HCT116 (cell line): ENCODE measurements around the gene SEC22A. TPM values are rescaled to one million over a fixed set of nuclear protein-coding genes. Genes with fewer than 3 reads are reported as not detected.

Experiments used
- ATAC-seq: fragments of 200-7000 bp; cut with Tn5 transposase; 2 replicates; pipeline ENCODE4 v1.9.1; 2020; ENCODE audit warnings: mild to moderate bottlenecking, moderate library complexity
- BruUV-seq: library from RNA; stranded (reverse); fragments of 400-500 nt; replicated peaks from 2 replicates; lab custom pipeline; 2021; lab: Mats Ljungman, UMichigan
- CTCF ChIA-PET: fragments of 300-600 bp; sonication (Branson Sonifier 250); formaldehyde crosslinking; loops from one replicate; lab custom pipeline; 2021; ENCODE audit warnings: antibody characterized with exemption; lab: Charles Lee
- POLR2A ChIA-PET: fragments of 300-600, 350-600 bp; sonication (Branson Sonifier 250); formaldehyde crosslinking; loops from one replicate; lab custom pipeline; 2021; ENCODE audit warnings: antibody characterized with exemption; lab: Charles Lee
- RAD21 ChIA-PET, 2 experiments: fragments of 300-600 bp; sonication (Branson Sonifier 250); formaldehyde crosslinking; loops; one replicate each; lab custom pipeline; 2023; ENCODE audit warnings: low total read pairs in 2 of 2; ENCODE audit not compliant: uncharacterized antibody in 2 of 2, unreplicated experiment in 2 of 2, low non-redundant PET in 1 of 2; lab: Charles Lee
- DNase-seq: peaks from one replicate; pipeline ENCODE4 v3.0.0-alpha.2; 2010; ENCODE audit warnings: low read depth, low spot score
- H2AFZ ChIP-seq: fragments of 200-600 bp; shearing (Covaris generic), sonication (generic); 2 replicates; pipeline ENCODE4 v1.6.1; 2017; ENCODE audit warnings: low read depth, mixed run types, mixed read lengths, antibody characterized with exemption, low read length; ENCODE audit not compliant: poor library complexity, severe bottlenecking
- H3K27ac ChIP-seq: 2 replicates; pipeline ENCODE4 v1.5.1; 2012; ENCODE audit warnings: low read depth, low read length
- H3K27me3 ChIP-seq: fragments of 200-600 bp; sonication (generic); 2 replicates; pipeline ENCODE4 v1.6.1; 2016; ENCODE audit warnings: mixed run types, low read length, mixed read lengths; ENCODE audit not compliant: insufficient read depth
- H3K36me3 ChIP-seq, 2 experiments: fragments of 200-500 bp in 1 of 2; fragments of 200-600 bp in 1 of 2; sonication (Bioruptor generic) in 1 of 2; sonication (generic) in 1 of 2; 2 replicates each; pipeline versions ENCODE4 v1.5.1 to v1.6.1; 2014 to 2016; ENCODE audit warnings: low read length in 2 of 2, inconsistent platforms in 1 of 2, mixed read lengths in 1 of 2, mixed run types in 1 of 2; ENCODE audit not compliant: insufficient read depth in 2 of 2, control insufficient read depth in 1 of 2
- H3K4me1 ChIP-seq, 2 experiments: fragments of 200-600 bp in 1 of 2; sonication (generic) in 1 of 2; 2 replicates each; pipeline versions ENCODE4 v1.5.1 to v1.6.1; 2012 to 2017; ENCODE audit warnings: low read length in 2 of 2, inconsistent platforms in 1 of 2, mild to moderate bottlenecking in 1 of 2, mixed read lengths in 1 of 2, mixed run types in 1 of 2, moderate library complexity in 1 of 2; ENCODE audit not compliant: insufficient read depth in 2 of 2, control insufficient read depth in 1 of 2
- H3K4me2 ChIP-seq: fragments of 200-600 bp; sonication (generic); 2 replicates; pipeline ENCODE4 v1.6.1; 2017; ENCODE audit warnings: mixed run types, low read length, mixed read lengths
- H3K4me3 ChIP-seq, 2 experiments: fragments of 200-600 bp in 1 of 2; sonication (generic) in 1 of 2; replicated peaks in 1 of 2; 2 replicates each; pipeline ENCODE4 v1.5.1; 2011 to 2016; ENCODE audit warnings: low read length in 2 of 2, control low read depth in 1 of 2, low read depth in 1 of 2, mild to moderate bottlenecking in 1 of 2, mixed read lengths in 1 of 2, mixed run types in 1 of 2
- H3K79me2 ChIP-seq: fragments of 200-600 bp; sonication (generic); 2 replicates; pipeline ENCODE4 v1.6.1; 2017; ENCODE audit warnings: mild to moderate bottlenecking, mixed run types, low read length, moderate library complexity, mixed read lengths; ENCODE audit not compliant: insufficient read depth
- H3K9ac ChIP-seq: fragments of 200-600 bp; sonication (generic); 2 replicates; pipeline ENCODE4 v1.6.1; 2016; ENCODE audit warnings: low read length, mixed read lengths
- H3K9me2 ChIP-seq: fragments of 200-600 bp; sonication (generic), shearing (Covaris generic); 2 replicates; pipeline ENCODE4 v1.6.1; 2017; ENCODE audit warnings: mixed run types, mild to moderate bottlenecking, moderate library complexity; ENCODE audit not compliant: insufficient read depth
- H3K9me3 ChIP-seq, 2 experiments: fragments of 200-500 bp in 1 of 2; fragments of 200-600 bp in 1 of 2; sonication (Bioruptor generic) in 1 of 2; sonication (generic) in 1 of 2; 2 replicates each; pipeline ENCODE4 v1.6.1; 2014 to 2017; ENCODE audit warnings: low read length in 2 of 2, mixed read lengths in 2 of 2, inconsistent platforms in 1 of 2, low read depth in 1 of 2, mild to moderate bottlenecking in 1 of 2, mixed run types in 1 of 2, moderate library complexity in 1 of 2; ENCODE audit not compliant: control insufficient read depth in 1 of 2, insufficient read depth in 1 of 2
- H4K20me1 ChIP-seq: fragments of 200-600 bp; sonication (generic), shearing (Covaris generic); 2 replicates; pipeline ENCODE4 v1.6.1; 2017; ENCODE audit warnings: mixed run types, mild to moderate bottlenecking, moderate library complexity; ENCODE audit not compliant: insufficient read depth
- CEBPB ChIP-seq: IDR thresholded peaks from 2 replicates; pipeline ENCODE4 v1.6.1; 2012; ENCODE audit warnings: low read depth
- CTCF ChIP-seq, 3 experiments: fragments of 200-600 bp in 1 of 3; sonication (generic) in 1 of 3; IDR thresholded peaks in 2 of 3; conservative IDR thresholded peaks in 1 of 3; 2 replicates each; pipeline ENCODE4 v1.5.1; 2012 to 2017; ENCODE audit warnings: low read depth in 2 of 3, low read length in 2 of 3, antibody characterized with exemption in 1 of 3, borderline replicate concordance in 1 of 3, control low read depth in 1 of 3, mild to moderate bottlenecking in 1 of 3, mixed read lengths in 1 of 3, mixed run types in 1 of 3, moderate library complexity in 1 of 3; ENCODE audit not compliant: insufficient read depth in 1 of 3
- EGR1 ChIP-seq: IDR thresholded peaks from 2 replicates; pipeline ENCODE4 v1.6.1; 2012; ENCODE audit warnings: low read depth
- EZH2 ChIP-seq: fragments of 200-600 bp; sonication (generic); IDR thresholded peaks from 2 replicates; pipeline ENCODE4 v1.6.1; 2017; ENCODE audit warnings: antibody characterized with exemption, mixed run types
- EZH2phosphoT487 ChIP-seq: fragments of 200-600 bp; IDR thresholded peaks from 2 replicates; pipeline ENCODE4 v1.6.1; 2018; ENCODE audit warnings: antibody characterized with exemption, borderline replicate concordance
- JUND ChIP-seq: IDR thresholded peaks from 2 replicates; pipeline ENCODE4 v1.6.1; 2012
- MAX ChIP-seq: IDR thresholded peaks from 2 replicates; pipeline ENCODE4 v1.6.1; 2012
- POLR2A ChIP-seq: IDR thresholded peaks from 2 replicates; pipeline ENCODE4 v1.7.0; 2011; ENCODE audit warnings: borderline replicate concordance; ENCODE audit not compliant: insufficient read depth, insufficient read length; ENCODE audit errors: extremely low read depth
- POLR2AphosphoS5 ChIP-seq: IDR thresholded peaks from 2 replicates; pipeline ENCODE4 v1.6.1; 2011; ENCODE audit warnings: mild to moderate bottlenecking, low read depth, low read length, moderate library complexity
- RAD21 ChIP-seq: IDR thresholded peaks from 2 replicates; pipeline ENCODE4 v1.6.1; 2012; ENCODE audit warnings: low read depth, mild to moderate bottlenecking
- REST ChIP-seq: IDR thresholded peaks from 2 replicates; pipeline ENCODE4 v1.6.1; 2012; ENCODE audit warnings: low read depth
- SIN3A ChIP-seq: IDR thresholded peaks from 2 replicates; pipeline ENCODE4 v1.6.1; 2012; ENCODE audit warnings: low read depth
- SP1 ChIP-seq: IDR thresholded peaks from 2 replicates; pipeline ENCODE4 v1.6.1; 2012; ENCODE audit warnings: low read depth
- TCF7L2 ChIP-seq: IDR thresholded peaks from 2 replicates; pipeline ENCODE4 v1.7.0; 2011; ENCODE audit warnings: borderline replicate concordance, inconsistent platforms; ENCODE audit not compliant: insufficient read depth, insufficient read length; ENCODE audit errors: extremely low read depth
- ZBTB33 ChIP-seq: IDR thresholded peaks from 2 replicates; pipeline ENCODE4 v1.6.1; 2011; ENCODE audit warnings: mild to moderate bottlenecking, low read length, moderate library complexity; ENCODE audit not compliant: insufficient replicate concordance; ENCODE audit errors: extremely low read depth
- ZNF274 ChIP-seq: fragments of 200-500 bp; sonication (Bioruptor generic); IDR thresholded peaks from 2 replicates; pipeline ENCODE4 v1.6.1; 2014; ENCODE audit warnings: mild to moderate bottlenecking, low read depth, low read length, inconsistent platforms
- intact Hi-C: fragments of 100-400 bp; cut with micrococcal nuclease; formaldehyde crosslinking; loops from 2 replicates; pipeline ENCODE4 v1.10.0; 2022
- total RNA-seq: library from RNA; stranded (reverse); gene quantifications from one replicate; pipeline ENCODE4 v1.2.1, GENCODE V29; 2021; ENCODE audit not compliant: unreplicated experiment

Gene SEC22A
- total RNA-seq, 1 experiment from 2014 or later = 10.6 TPM

GRCh38 chr3:123317716-123318115, 116.0 kb downstream of the SEC22A start:
- H3K9me2 ChIP-seq = no peaks in the 10 kb centered on the region
- H4K20me1 ChIP-seq = no peaks in the 10 kb centered on the region
- peaks cover 33% of the 10 kb centered on the region for H3K27me3 ChIP-seq
- no peak overlapping the region for H3K27ac ChIP-seq
- RAD21 ChIA-PET = no interaction called here
- DNase-seq (no peak), ATAC-seq (no peak)
- H3K4me3 ChIP-seq = no peak overlapping the region
- POLR2A ChIA-PET = no interaction called here
- no peaks in the 10 kb centered on the region for H3K36me3 ChIP-seq
- H3K9me3 ChIP-seq = no peaks in the 10 kb centered on the region
- no peak for TF ChIP-seq JUND
- no peak for TF ChIP-seq ZBTB33
- TF ChIP-seq EZH2phosphoT487 = no peak
- no peak for TF ChIP-seq POLR2AphosphoS5
- no peak for TF ChIP-seq SIN3A
- no peak for TF ChIP-seq RAD21
- no peak for TF ChIP-seq EZH2
- no peak for TF ChIP-seq REST
- no peak for TF ChIP-seq CTCF (IDR thresholded peaks at IDR 0.05 in 2 of 3, conservative IDR thresholded peaks at IDR 0.05 in 1 of 3; ENCODE audit: borderline replicate concordance in 1 of 3, insufficient read depth in 1 of 3, low read depth in 2 of 3, low read length in 2 of 3)
- no peak for TF ChIP-seq TCF7L2
- no peak for TF ChIP-seq EGR1
- no peak for TF ChIP-seq SP1
- no peak for TF ChIP-seq MAX
- no peak for TF ChIP-seq CEBPB
- no peak for TF ChIP-seq ZNF274
- no peak for TF ChIP-seq POLR2A
- TF ChIP-seq, all 23 proteins: peak for 0
- intact Hi-C loops = no loop called here
- no peaks in the 10 kb centered on the region for H3K4me1 ChIP-seq
- CTCF ChIA-PET = no interaction called here
- no peak overlapping the region for H3K9ac ChIP-seq
- H3K79me2 ChIP-seq = no peaks in the 10 kb centered on the region
- no peak overlapping the region for H2AFZ ChIP-seq
- H3K4me2 ChIP-seq = no peak overlapping the region
- no TSS peak for BruUV-seq
